ENCODE data around the gene PDE8B.

- no peak for TF ChIP-seq CTCF (conservative IDR thresholded peaks at IDR 0.05; ENCODE audit: low read depth, low read length)
- TF ChIP-seq EZH2phosphoT487 (IDR thresholded peaks at IDR 0.05; ENCODE audit: borderline replicate concordance, low read length), result no peak
- no peak for TF ChIP-seq EZH2 (IDR thresholded peaks at IDR 0.05; ENCODE audit: low read length, unreplicated experiment)
Observed at GRCh38 chr5:77316871-77317661, 106.6 kb downstream of the PDE8B start.
